HTR-8/SVneo (cell line): ENCODE data around the gene TRIM60.
"Not testable (repeated sequence)": the region's sequence is repeated elsewhere in the genome, so short reads cannot be mapped to it uniquely, and the experiment has no call there.

Experiments used
- DNase-seq: peaks from one replicate; pipeline ENCODE4 v3.0.0; 2011; ENCODE audit warnings: low spot score, mixed read lengths; ENCODE audit not compliant: insufficient read length
- FAIRE-seq: peaks from 2 replicates; lab custom pipeline; 2011; peaks lifted over from hg19 to GRCh38; lab: Jason Lieb, UNC

The TRIM60 gene

GRCh38 chr4:165031436-165032211, at the start of gene TRIM60:
TSS of gene TRIM60 (plus strand) at chr4:165031999. CDS start at chr4:165040073, 8,074 bp downstream.
- no peak for DNase-seq
- no peak for FAIRE-seq

- FAIRE-seq: no peak
- no peak for DNase-seq
Observed at GRCh38 chr4:164989471-164989870, 42.3 kb upstream of the TRIM60 start.

GRCh38 chr4:164990786-164991185, 41.0 kb upstream of the TRIM60 start:
- DNase-seq, FAIRE-seq: not testable (repeated sequence)

- not testable (repeated sequence) for DNase-seq, FAIRE-seq
Observed at GRCh38 chr4:164996123-164996522, 35.7 kb upstream of the TRIM60 start.

- FAIRE-seq: no peak
- peak; percentile 27 for DNase-seq
Observed at GRCh38 chr4:164997324-164997723, 34.5 kb upstream of the TRIM60 start.

- FAIRE-seq: no peak
- DNase-seq: no peak
Observed at GRCh38 chr4:164997941-164998340, 33.9 kb upstream of the TRIM60 start.

- FAIRE-seq, DNase-seq: not testable (repeated sequence)
Observed at GRCh38 chr4:164998526-164999080, 33.2 kb upstream of the TRIM60 start.

GRCh38 chr4:165001957-165002356, 29.8 kb upstream of the TRIM60 start:
- not testable (repeated sequence) for FAIRE-seq, DNase-seq

- DNase-seq (no peak), FAIRE-seq (no peak)
Observed at GRCh38 chr4:165005352-165005925, 26.4 kb upstream of the TRIM60 start.

GRCh38 chr4:165006456-165006855, 25.3 kb upstream of the TRIM60 start:
- no peak for DNase-seq
- FAIRE-seq: no peak

- no peak for DNase-seq
- no peak for FAIRE-seq
Observed at GRCh38 chr4:165006886-165007285, 24.9 kb upstream of the TRIM60 start.

- FAIRE-seq (no peak), DNase-seq (no peak)
Observed at GRCh38 chr4:165009493-165010227, 22.1 kb upstream of the TRIM60 start.

- no peak for FAIRE-seq
- no peak for DNase-seq
Observed at GRCh38 chr4:165010487-165010886, 21.3 kb upstream of the TRIM60 start.

GRCh38 chr4:165010991-165011390, 20.8 kb upstream of the TRIM60 start:
- DNase-seq (no peak), FAIRE-seq (peak; percentile 20)

- DNase-seq (peak; percentile 24), FAIRE-seq (no peak)
Observed at GRCh38 chr4:165011403-165011802, 20.4 kb upstream of the TRIM60 start.

- DNase-seq: no peak
- no peak for FAIRE-seq
Observed at GRCh38 chr4:165013691-165014090, 18.1 kb upstream of the TRIM60 start.

- no peak for DNase-seq
- peak; percentile 44 for FAIRE-seq
Observed at GRCh38 chr4:165016971-165017370, 14.8 kb upstream of the TRIM60 start.

- FAIRE-seq, DNase-seq: not testable (repeated sequence)
Observed at GRCh38 chr4:165019995-165020394, 11.8 kb upstream of the TRIM60 start.

- DNase-seq, FAIRE-seq: not testable (repeated sequence)
Observed at GRCh38 chr4:165025782-165026181, 6.0 kb upstream of the TRIM60 start.

GRCh38 chr4:165027762-165028402, 3.9 kb upstream of the TRIM60 start:
- DNase-seq (peak; percentile 38), FAIRE-seq (peak; percentile 38)
